IMR-90 (cell line): ENCODE measurements around the gene ESYT1. TPM values are rescaled to one million over a fixed set of nuclear protein-coding genes. Genes with fewer than 3 reads are reported as not detected.

ENCODE experiments used
- ATAC-seq: fragments of 200-7000 bp; cut with Tn5 transposase; 2 replicates; pipeline ENCODE4 v1.9.1; 2020; ENCODE audit warnings: low read depth, mild to moderate bottlenecking, moderate library complexity
- BruUV-seq: library from RNA; stranded (reverse); fragments of 400-500 nt; replicated peaks from 2 replicates; lab custom pipeline; 2021; lab: Mats Ljungman, UMichigan
- CTCF ChIA-PET: fragments of 300-600 bp; formaldehyde crosslinking; extraction: SDS; loops from one replicate; lab custom pipeline; 2021; ENCODE audit warnings: antibody characterized with exemption; lab: Yijun Ruan, JAX
- POLR2A ChIA-PET: fragments of 300-600 bp; sonication (Branson Sonifier 250); formaldehyde crosslinking; loops from one replicate; lab custom pipeline; 2022; ENCODE audit warnings: antibody characterized with exemption; ENCODE audit not compliant: unreplicated experiment; lab: Charles Lee
- DNase-seq: peaks from one replicate; pipeline ENCODE4 v3.0.0; 2013
- H2AFZ ChIP-seq: replicated peaks from 2 replicates; pipeline ENCODE3; 2013; ENCODE audit warnings: low read length, mild to moderate bottlenecking; ENCODE audit not compliant: poor library complexity
- H2AK5ac ChIP-seq: 2 replicates; pipeline ENCODE4 v1.6.1; 2013; ENCODE audit warnings: low read depth, low read length, inconsistent platforms
- H2AK9ac ChIP-seq: replicated peaks from 2 replicates; pipeline ENCODE3; 2013; ENCODE audit warnings: mild to moderate bottlenecking, low read depth, low read length, moderate library complexity; ENCODE audit not compliant: poor library complexity
- H2BK120ac ChIP-seq: 2 replicates; pipeline ENCODE4 v1.6.1; 2013; ENCODE audit warnings: low read depth, low read length, inconsistent platforms
- H2BK15ac ChIP-seq: 3 replicates; pipeline ENCODE4 v1.6.1; 2013; ENCODE audit warnings: low read depth, low read length, inconsistent platforms
- H2BK20ac ChIP-seq: 2 replicates; pipeline ENCODE4 v1.6.1; 2013; ENCODE audit warnings: low read depth, mild to moderate bottlenecking, inconsistent platforms, low read length, moderate library complexity
- H2BK5ac ChIP-seq: 2 replicates; pipeline ENCODE4 v1.6.1; 2013; ENCODE audit warnings: mild to moderate bottlenecking, low read depth, low read length, inconsistent platforms; ENCODE audit not compliant: poor library complexity, severe bottlenecking
- H3K14ac ChIP-seq: replicated peaks from 2 replicates; pipeline ENCODE4 v1.6.1; 2013; ENCODE audit warnings: low read depth, low read length, inconsistent platforms
- H3K18ac ChIP-seq: 2 replicates; pipeline ENCODE4 v1.6.1; 2013; ENCODE audit warnings: low read depth, low read length, control low read depth
- H3K23ac ChIP-seq: 2 replicates; pipeline ENCODE4 v1.6.1; 2013; ENCODE audit warnings: low read depth, low read length, inconsistent platforms
- H3K27ac ChIP-seq: 2 replicates; pipeline ENCODE4 v1.5.1; 2013; ENCODE audit warnings: mild to moderate bottlenecking, control low read depth, low read length; ENCODE audit not compliant: insufficient read depth
- H3K27me3 ChIP-seq: 2 replicates; pipeline ENCODE4 v1.6.1; 2013; ENCODE audit warnings: low read length; ENCODE audit not compliant: control insufficient read depth, insufficient read depth
- H3K36me3 ChIP-seq: 2 replicates; pipeline ENCODE4 v1.6.1; 2013; ENCODE audit warnings: low read length, mixed read lengths; ENCODE audit not compliant: control insufficient read depth, insufficient read depth
- H3K4ac ChIP-seq: 2 replicates; pipeline ENCODE4 v1.6.1; 2013; ENCODE audit warnings: low read depth, low read length, inconsistent platforms
- H3K4me1 ChIP-seq: 2 replicates; pipeline ENCODE4 v1.6.1; 2013; ENCODE audit warnings: low read length, mixed read lengths; ENCODE audit not compliant: control insufficient read depth, insufficient read depth
- H3K4me2 ChIP-seq: 2 replicates; pipeline ENCODE4 v1.6.1; 2013; ENCODE audit warnings: low read depth, mild to moderate bottlenecking, control low read depth, low read length, moderate library complexity
- H3K4me3 ChIP-seq: 2 replicates; pipeline ENCODE4 v1.5.1; 2013; ENCODE audit warnings: low read depth, mild to moderate bottlenecking, control low read depth, low read length, moderate library complexity; ENCODE audit not compliant: insufficient read depth
- H3K56ac ChIP-seq: 2 replicates; pipeline ENCODE4 v1.6.1; 2013; ENCODE audit warnings: low read length, inconsistent platforms; ENCODE audit not compliant: insufficient read depth; ENCODE audit errors: extremely low read depth
- H3K79me1 ChIP-seq, 2 experiments: 2 replicates each; pipeline ENCODE4 v1.6.1; 2013; ENCODE audit warnings: low read length in 2 of 2, inconsistent platforms in 1 of 2, low read depth in 1 of 2
- H3K9ac ChIP-seq: 2 replicates; pipeline ENCODE4 v1.6.1; 2013; ENCODE audit warnings: low read depth, low read length, control low read depth
- H3K9me1 ChIP-seq: 2 replicates; pipeline ENCODE4 v1.6.1; 2013; ENCODE audit warnings: low read length, inconsistent platforms; ENCODE audit not compliant: insufficient read depth
- H3K9me3 ChIP-seq: 2 replicates; pipeline ENCODE4 v1.6.1; 2013; ENCODE audit warnings: low read length; ENCODE audit not compliant: control insufficient read depth, insufficient read depth
- H4K20me1 ChIP-seq: 2 replicates; pipeline ENCODE4 v1.6.1; 2013; ENCODE audit warnings: low read length, inconsistent platforms; ENCODE audit not compliant: insufficient read depth
- H4K5ac ChIP-seq: 2 replicates; pipeline ENCODE4 v1.6.1; 2013; ENCODE audit warnings: mild to moderate bottlenecking, low read depth, low read length, control low read depth
- H4K8ac ChIP-seq, 2 experiments: 2 replicates each; pipeline ENCODE4 v1.6.1; 2013; ENCODE audit warnings: low read depth in 2 of 2, low read length in 2 of 2, control low read depth in 1 of 2, inconsistent platforms in 1 of 2
- H4K91ac ChIP-seq: 2 replicates; pipeline ENCODE4 v1.6.1; 2013; ENCODE audit warnings: low read depth, low read length, inconsistent platforms; ENCODE audit not compliant: insufficient read depth
- BHLHE40 ChIP-seq: fragments of 150-350 bp; IDR thresholded peaks from 2 replicates; pipeline ENCODE4 v1.6.1; 2016; ENCODE audit warnings: mild to moderate bottlenecking, low read depth, low read length
- FOS ChIP-seq: fragments of 150-350 bp; IDR thresholded peaks from 2 replicates; pipeline ENCODE4 v1.6.1; 2016; ENCODE audit warnings: low read depth, low read length
- MAZ ChIP-seq: IDR thresholded peaks from 2 replicates; pipeline ENCODE4 v1.6.1; 2012; ENCODE audit warnings: low read depth, mild to moderate bottlenecking, low read length, improper control_type of control experiment, moderate library complexity, borderline replicate concordance
- MXI1 ChIP-seq: IDR thresholded peaks from 2 replicates; pipeline ENCODE4 v1.6.1; 2012; ENCODE audit warnings: low read depth, mild to moderate bottlenecking, low read length, moderate library complexity, borderline replicate concordance
- POLR2A ChIP-seq: IDR thresholded peaks from 2 replicates; pipeline ENCODE4 v1.6.1; 2012; ENCODE audit warnings: mild to moderate bottlenecking, low read depth, low read length
- RCOR1 ChIP-seq: IDR thresholded peaks from 2 replicates; pipeline ENCODE4 v1.6.1; 2012; ENCODE audit warnings: mild to moderate bottlenecking, low read length, improper control_type of control experiment; ENCODE audit not compliant: insufficient replicate concordance
- WGBS, 2 experiments: methylation state at CpG; one replicate each; pipeline versions ENCODE4 v1.1.5 to v1.1.7; 2013; ENCODE audit warnings: missing lambda C conversion rate in 2 of 2; ENCODE audit not compliant: insufficient read length in 1 of 2; ENCODE audit errors: extremely low coverage in 2 of 2; 5-methylcytosine and 5-hydroxymethylcytosine counted together
- dilution Hi-C: fragments of 300-500 bp; cut with HindIII; formaldehyde crosslinking; loops from one replicate; pipeline ENCODE4 v1.14.3; 2018; ENCODE audit warnings: low sequenced_read_pairs; ENCODE audit not compliant: unreplicated experiment
- in situ Hi-C: fragments of 300-500 bp; cut with MboI; formaldehyde crosslinking; loops from 3 replicates; pipeline ENCODE4 v1.14.3; 2019; ENCODE audit warnings: low sequenced_read_pairs, inconsistent platforms, mixed read lengths
- intact Hi-C: fragments of 100-400 bp; cut with micrococcal nuclease; formaldehyde crosslinking; loops from 2 replicates; pipeline ENCODE4 v1.10.0; 2022
- polyA plus RNA-seq, 3 experiments: library from polyadenylated mRNA; depleted of rRNA; stranded (reverse); fragments of >200 nt; gene quantifications; 2 replicates each; pipeline ENCODE4 v1.2.3, GENCODE V29; 2012; ENCODE audit warnings: low replicate concordance in 1 of 3
- total RNA-seq: library from RNA; depleted of rRNA; stranded (reverse); fragments of >200 nt; gene quantifications from 2 replicates; pipeline ENCODE4 v1.2.3, GENCODE V29; 2012

The ESYT1 gene
- total and polyA plus RNA-seq, 2 of the 4 experiments (the other 2 are of a cell fraction) = 150 to 153 TPM

DNA sequence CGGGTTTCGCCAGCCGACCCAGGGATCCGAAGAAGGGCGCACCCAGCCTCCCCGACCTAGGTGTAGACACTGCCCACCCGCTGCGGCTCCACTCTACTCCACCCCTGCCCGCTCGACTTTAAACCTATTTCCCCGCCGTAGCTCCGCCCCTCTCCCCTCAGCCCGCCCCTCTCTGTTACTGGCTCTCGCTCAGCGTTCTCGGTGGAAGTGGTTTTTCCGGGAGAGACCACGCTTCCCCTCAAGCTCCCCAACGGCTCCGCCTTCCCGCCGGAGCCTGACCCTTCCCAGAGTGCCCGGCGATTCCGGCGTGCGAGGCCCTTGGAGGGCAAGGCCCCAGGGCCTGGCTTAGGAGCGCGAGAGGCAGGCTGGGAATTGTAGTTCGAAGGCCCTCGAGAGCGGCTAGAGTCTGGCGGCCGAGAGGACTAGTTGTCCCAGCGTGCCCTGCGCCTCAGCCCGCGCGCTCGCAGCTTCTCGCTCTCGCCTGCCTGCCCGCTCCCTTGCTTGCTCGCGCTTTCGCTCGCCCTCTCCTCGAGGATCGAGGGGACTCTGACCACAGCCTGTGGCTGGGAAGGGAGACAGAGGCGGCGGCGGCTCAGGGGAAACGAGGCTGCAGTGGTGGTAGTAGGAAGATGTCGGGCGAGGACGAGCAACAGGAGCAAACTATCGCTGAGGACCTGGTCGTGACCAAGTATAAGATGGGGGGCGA lies 23.8 kb upstream of the ESYT1 start, which contains the start of gene PA2G4:
Gene PA2G4, plus strand, starts transcription at position 451 of the 706 bp plus-strand sequence. Its CDS starts 179 bp downstream, at position 630.
- H2BK20ac ChIP-seq = no peak within 1 kb of the TSS
- H2AK5ac ChIP-seq = peak within 1 kb of the TSS; percentile 85
- H3K9me3 ChIP-seq = no peaks in the 10 kb centered on the region
- intact Hi-C loops = loop anchor here (1.0 to 10.0 kb wide), 3 partner anchors 25 to 109 kb away; partner anchors contain the start of gene SUOX
- dilution Hi-C loops = no loop called here
- H3K27ac ChIP-seq = peak within 1 kb of the TSS; percentile 94
- H2AFZ ChIP-seq = peak within 1 kb of the TSS; percentile 95
- DNase-seq (peak; percentile 98), ATAC-seq (peak; percentile 97)
- peak within 1 kb of the TSS; percentile 91 for H3K23ac ChIP-seq
- peak within 1 kb of the TSS; percentile 85 for H4K91ac ChIP-seq
- no TSS peak for BruUV-seq
- TF ChIP-seq MAZ (peak; percentile 86), BHLHE40 (peak; percentile 60), POLR2A (peak; percentile 70), MXI1 (peak; percentile 93), RCOR1 (no peak), FOS (no peak)
- peak within 1 kb of the TSS; percentile 85 for H4K8ac ChIP-seq
- H3K4ac ChIP-seq = peak within 1 kb of the TSS; percentile 89
- H3K4me1 ChIP-seq = peaks cover 5% of the 10 kb centered on the region; the same call in 1 of the 2 replicates
- H3K36me3 ChIP-seq = peaks cover 14% of the 10 kb centered on the region
- 0% methylated on average over 40 of the region's 60 CpGs; no CpG with 5 or more reads in 1 of the 2 experiments for WGBS, 2 experiments
- H2AK9ac ChIP-seq = peak within 1 kb of the TSS; percentile 68
- peaks cover 15 to 24% of the 10 kb centered on the region in 2 experiments; a peak in 3 of 4 replicates for H3K79me1 ChIP-seq
- peak within 1 kb of the TSS; percentile 97 for H3K9ac ChIP-seq
- H2BK5ac ChIP-seq = peak within 1 kb of the TSS; percentile 78
- ChIA-PET POLR2A (interaction anchor here (0.6 to 1.6 kb wide), 4 partner anchors 13 to 352 kb away, joined by 4 to 14 read pairs (median 4); partner anchors contain the start of gene RPL41), CTCF (interaction anchor here (0.6 to 1.7 kb wide), 4 partner anchors 15 to 57 kb away, joined by 3 to 5 read pairs (median 3); no protein-coding TSS in a partner anchor)
- peak within 1 kb of the TSS; percentile 86 for H3K14ac ChIP-seq
- in situ Hi-C loops = no loop called here
- H3K4me2 ChIP-seq = peak within 1 kb of the TSS; percentile 90
- peak within 1 kb of the TSS; percentile 9; the same call in 1 of the 2 replicates for H2BK120ac ChIP-seq
- H3K4me3 ChIP-seq = peak within 1 kb of the TSS; percentile 88
- no peaks in the 10 kb centered on the region for H3K27me3 ChIP-seq
- H3K18ac ChIP-seq = peak within 1 kb of the TSS; percentile 32
- H3K56ac ChIP-seq = peak within 1 kb of the TSS; percentile 66
- H3K9me1 ChIP-seq = 0 out of 2 replicates have a peak, but pooled peaks cover 2% of the 10 kb centered on the region
- no peak within 1 kb of the TSS for H2BK15ac ChIP-seq
- H4K5ac ChIP-seq = peak within 1 kb of the TSS; percentile 70
- H4K20me1 ChIP-seq = peaks cover 12% of the 10 kb centered on the region
